NT2/D1 (cell line): ENCODE data around the gene KCNH6.

ENCODE experiments used
- SUZ12 ChIP-seq: IDR thresholded peaks from 2 replicates; pipeline ENCODE4 v1.6.1; 2011; ENCODE audit not compliant: insufficient read length, insufficient read depth; ENCODE audit errors: extremely low read depth
- YY1 ChIP-seq: IDR thresholded peaks from 2 replicates; pipeline ENCODE4 v1.6.1; 2011; ENCODE audit not compliant: insufficient read length, insufficient read depth
- ZNF274 ChIP-seq: IDR thresholded peaks from 2 replicates; pipeline ENCODE4 v1.6.1; 2011; ENCODE audit warnings: mild to moderate bottlenecking, low read depth, low read length

DNA sequence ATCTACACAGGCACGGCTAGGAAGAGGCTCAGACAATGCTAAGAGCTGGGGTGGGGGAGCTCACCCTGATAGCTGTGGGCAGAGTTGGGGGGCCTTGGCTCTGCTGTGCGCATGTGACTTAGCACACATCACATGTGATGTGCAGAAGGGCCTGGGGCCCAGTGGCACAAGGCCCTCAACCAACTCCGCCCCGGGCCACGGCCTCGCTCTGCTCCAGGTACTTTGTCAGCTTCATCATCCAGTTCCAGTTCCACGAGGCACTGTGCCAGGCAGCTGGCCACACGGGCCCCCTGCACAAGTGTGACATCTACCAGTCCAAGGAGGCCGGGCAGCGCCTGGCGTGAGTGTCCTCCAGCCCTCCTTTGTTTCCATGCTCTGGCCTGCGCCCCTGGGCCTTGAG is 27.0 kb upstream of the KCNH6 start:
- TF ChIP-seq YY1 (no peak), ZNF274 (no peak), SUZ12 (no peak)
